ENCODE results near the gene SCTR. TPM values are rescaled to one million over a fixed set of nuclear protein-coding genes. Genes with fewer than 3 reads are reported as not detected.

The SCTR gene
- under 1 TPM in 1 of 4 donors, not detected in 3; 0.81 TPM for total RNA-seq

DNA sequence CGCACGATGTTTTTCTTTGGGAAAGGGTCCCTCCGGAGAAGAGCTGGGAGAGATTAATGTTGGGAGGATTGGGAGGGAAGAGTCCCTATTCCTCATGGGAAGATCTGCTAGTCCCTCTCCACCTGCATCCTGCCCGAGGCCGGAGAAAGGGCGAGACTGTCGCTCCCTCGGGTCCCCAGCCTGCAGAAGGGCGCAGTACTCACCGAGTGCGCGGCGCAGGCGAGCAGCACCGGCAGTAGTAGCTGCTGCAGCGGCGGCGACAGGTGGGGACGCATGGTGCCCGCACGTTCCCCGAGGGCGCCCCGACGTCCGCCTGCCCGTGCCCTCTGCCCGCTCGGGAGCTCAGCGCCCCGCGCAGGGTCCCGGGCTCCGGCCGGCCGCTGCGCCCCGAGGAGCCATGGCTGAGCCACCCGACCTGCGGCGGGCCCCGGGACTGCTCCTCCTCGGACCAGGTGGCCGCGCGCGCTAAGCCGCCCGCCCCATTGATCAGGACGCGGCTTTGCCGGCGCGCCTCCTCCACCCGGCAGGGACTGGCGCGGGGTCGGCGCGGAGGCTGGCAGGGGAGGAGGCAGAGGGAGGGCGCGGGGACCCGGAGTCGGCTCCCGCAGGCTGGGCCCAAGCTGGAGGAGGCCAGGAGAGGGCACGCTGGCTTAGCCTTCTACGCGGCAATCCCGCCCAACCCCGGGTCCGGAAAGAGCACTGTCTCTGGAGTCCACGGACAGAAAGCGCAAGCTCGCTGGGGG lies at the start of gene SCTR:
SCTR (minus strand) TSS at position 532 of the 743 bp plus-strand sequence; CDS start at position 275, 257 bp downstream.
- Histone ChIP-seq H3K27me3 (peaks cover 56% of the 10 kb centered on the region), H3K36me3 (no peaks in the 10 kb centered on the region), H3K27ac (no peak within 1 kb of the TSS), H3K9me3 (no peaks in the 10 kb centered on the region), H3K4me1 (peaks cover 0 to 22% (median 0%) of the 10 kb centered on the region in 3 donors), H3K4me3 (no peak within 1 kb of the TSS)
- TF ChIP-seq POLR2A (IDR thresholded peaks at IDR 0.05) (no peak), EP300 (IDR thresholded peaks at IDR 0.05) (no peak)
- no peak for ATAC-seq
- WGBS, 2 donors (ENCODE audit: low coverage in 1 of 2) = 0% methylated on average over 2 of the region's 74 CpGs; no CpG with 5 or more reads in 1 of the 2 donors

- H3K27ac ChIP-seq = no peak overlapping the region
- H3K9me3 ChIP-seq = peaks cover 0 to 19% (median 0%) of the 10 kb centered on the region in 3 donors
- H3K36me3 ChIP-seq = no peaks in the 10 kb centered on the region
- no peaks in the 10 kb centered on the region for H3K4me1 ChIP-seq
- H3K27me3 ChIP-seq = no peaks in the 10 kb centered on the region
- no peak overlapping the region for H3K4me3 ChIP-seq
- no peak for ATAC-seq
- TF ChIP-seq EP300 (IDR thresholded peaks at IDR 0.05) (no peak), POLR2AphosphoS5 (IDR thresholded peaks at IDR 0.05) (no peak), POLR2A (IDR thresholded peaks at IDR 0.05) (no peak)
- TF ChIP-seq, protein P1, sequence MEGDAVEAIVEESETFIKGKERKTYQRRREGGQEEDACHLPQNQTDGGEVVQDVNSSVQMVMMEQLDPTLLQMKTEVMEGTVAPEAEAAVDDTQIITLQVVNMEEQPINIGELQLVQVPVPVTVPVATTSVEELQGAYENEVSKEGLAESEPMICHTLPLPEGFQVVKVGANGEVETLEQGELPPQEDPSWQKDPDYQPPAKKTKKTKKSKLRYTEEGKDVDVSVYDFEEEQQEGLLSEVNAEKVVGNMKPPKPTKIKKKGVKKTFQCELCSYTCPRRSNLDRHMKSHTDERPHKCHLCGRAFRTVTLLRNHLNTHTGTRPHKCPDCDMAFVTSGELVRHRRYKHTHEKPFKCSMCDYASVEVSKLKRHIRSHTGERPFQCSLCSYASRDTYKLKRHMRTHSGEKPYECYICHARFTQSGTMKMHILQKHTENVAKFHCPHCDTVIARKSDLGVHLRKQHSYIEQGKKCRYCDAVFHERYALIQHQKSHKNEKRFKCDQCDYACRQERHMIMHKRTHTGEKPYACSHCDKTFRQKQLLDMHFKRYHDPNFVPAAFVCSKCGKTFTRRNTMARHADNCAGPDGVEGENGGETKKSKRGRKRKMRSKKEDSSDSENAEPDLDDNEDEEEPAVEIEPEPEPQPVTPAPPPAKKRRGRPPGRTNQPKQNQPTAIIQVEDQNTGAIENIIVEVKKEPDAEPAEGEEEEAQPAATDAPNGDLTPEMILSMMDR (IDR thresholded peaks at IDR 0.05) = no peak
Observed at GRCh38 chr2:119567292-119567691, 43.0 kb upstream of the SCTR start.

DNA sequence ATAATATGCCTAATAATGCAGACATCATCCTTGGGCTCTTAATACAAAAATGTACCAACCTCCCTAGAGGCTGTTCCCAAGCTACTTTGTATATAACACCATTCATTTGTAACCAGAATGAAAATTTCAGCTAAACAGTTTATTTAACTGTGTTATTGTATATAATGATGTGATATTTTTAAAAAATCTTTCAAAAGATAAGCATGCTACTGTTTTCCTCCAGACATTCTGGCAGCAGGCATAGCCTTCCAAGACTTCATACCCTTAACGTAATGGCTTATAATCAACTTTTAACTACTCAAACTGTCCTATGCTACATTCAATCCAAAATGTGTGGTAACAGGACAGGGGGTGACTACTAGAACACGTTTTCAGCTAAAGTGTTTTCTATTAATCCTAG lies 41.2 kb upstream of the SCTR start:
- Histone ChIP-seq H3K27ac (no peak overlapping the region), H3K9me3 (peaks cover 0 to 19% (median 0%) of the 10 kb centered on the region in 3 donors), H3K36me3 (no peaks in the 10 kb centered on the region), H3K4me3 (no peak overlapping the region), H3K4me1 (no peaks in the 10 kb centered on the region), H3K27me3 (peaks cover under 1% of the 10 kb centered on the region)
- TF ChIP-seq, protein P1 (IDR thresholded peaks at IDR 0.05) = no peak
- TF ChIP-seq POLR2AphosphoS5 (IDR thresholded peaks at IDR 0.05) (no peak), POLR2A (IDR thresholded peaks at IDR 0.05) (no peak), EP300 (IDR thresholded peaks at IDR 0.05) (no peak)
- 14 to 19% methylated on average over 1 to 2 of the region's 2 CpGs for WGBS, 2 donors (ENCODE audit: low coverage in 1 of 2)
- ATAC-seq = no peak

- Histone ChIP-seq H3K9me3 (no peaks in the 10 kb centered on the region), H3K27ac (no peak overlapping the region), H3K36me3 (no peaks in the 10 kb centered on the region), H3K4me1 (peaks cover 0 to 7% (median 0%) of the 10 kb centered on the region in 3 donors), H3K27me3 (no peaks in the 10 kb centered on the region), H3K4me3 (no peak overlapping the region)
- no peak for ATAC-seq
- 80 to 89% methylated on average over 5 to 7 of the region's 7 CpGs for WGBS, 2 donors (ENCODE audit: low coverage in 1 of 2)
- TF ChIP-seq POLR2AphosphoS5 (IDR thresholded peaks at IDR 0.05) (no peak), EP300 (IDR thresholded peaks at IDR 0.05) (no peak), POLR2A (IDR thresholded peaks at IDR 0.05) (no peak)
- TF ChIP-seq, protein P1 (IDR thresholded peaks at IDR 0.05) = no peak
Observed at GRCh38 chr2:119553687-119554344, 29.5 kb upstream of the SCTR start.

- 73 to 89% methylated on average over 2 to 3 of the region's 3 CpGs for WGBS, 2 donors (ENCODE audit: low coverage in 1 of 2)
- no peak for ATAC-seq
- Histone ChIP-seq H3K4me1 (peaks cover 0 to 14% (median 0%) of the 10 kb centered on the region in 3 donors), H3K27me3 (no peaks in the 10 kb centered on the region), H3K27ac (no peak overlapping the region), H3K9me3 (no peaks in the 10 kb centered on the region), H3K36me3 (no peaks in the 10 kb centered on the region), H3K4me3 (no peak overlapping the region)
- TF ChIP-seq POLR2AphosphoS5 (IDR thresholded peaks at IDR 0.05) (no peak), POLR2A (IDR thresholded peaks at IDR 0.05) (no peak), EP300 (IDR thresholded peaks at IDR 0.05) (no peak)
- TF ChIP-seq, protein P1 (IDR thresholded peaks at IDR 0.05) = no peak
Observed at GRCh38 chr2:119552902-119553301, 28.6 kb upstream of the SCTR start.
